Thoracic aorta (tissue), 2 donors: ENCODE results near the gene CRYZL1. TPM values are rescaled to one million over a fixed set of nuclear protein-coding genes. Genes with fewer than 3 reads are reported as not detected.
"Not testable (repeated sequence)": the region's sequence is repeated elsewhere in the genome, so short reads cannot be mapped to it uniquely, and the experiment has no call there.

Source experiments
- ATAC-seq: fragments of 150-250 bp; one replicate; pipeline ENCODE4 v1.8.0; 2017; ENCODE audit warnings: low read depth; ENCODE audit not compliant: insufficient number of reproducible peaks, low FRiP score
- DNase-seq: peaks from one replicate; pipeline ENCODE4 v3.0.0-alpha.2; 2020; ENCODE audit warnings: low spot score
- H3K27ac ChIP-seq, 2 donors: fragments of 200-600 bp; sonication (generic); 1 replicate in 1 of 2; 2 replicates in 1 of 2; pipeline ENCODE4 v1.5.1; 2016; ENCODE audit warnings: mild to moderate bottlenecking in 2 of 2, moderate library complexity in 2 of 2
- H3K27me3 ChIP-seq: fragments of 200-600 bp; sonication (generic); replicated peaks from 2 replicates; pipeline ENCODE4 v1.6.0; 2016; ENCODE audit warnings: mild to moderate bottlenecking; ENCODE audit not compliant: insufficient read depth
- H3K36me3 ChIP-seq: fragments of 200-600 bp; sonication (generic); one replicate; pipeline ENCODE4 v1.5.1; 2016
- H3K4me1 ChIP-seq, 2 donors: fragments of 200-600 bp; sonication (generic); 1 replicate in 1 of 2; 2 replicates in 1 of 2; pipeline versions ENCODE4 v1.5.1 to v1.6.0; 2016; ENCODE audit warnings: low read depth in 2 of 2, mild to moderate bottlenecking in 1 of 2; ENCODE audit not compliant: control insufficient read depth in 1 of 2
- H3K4me3 ChIP-seq: fragments of 200-600 bp; sonication (generic); 2 replicates; pipeline ENCODE4 v1.5.1; 2016; ENCODE audit warnings: mild to moderate bottlenecking
- H3K9me3 ChIP-seq: fragments of 200-600 bp; sonication (generic); 2 replicates; pipeline ENCODE4 v1.5.1; 2016
- total RNA-seq, 2 donors: library from RNA; depleted of rRNA; stranded (reverse); fragments of >200 nt; gene quantifications; one replicate each; pipeline versions ENCODE4 v1.1.0 to v1.2.3, GENCODE V29; 2016
- TF ChIP-seq, protein P1 (sequence below): fragments of 200-600 bp; sonication (generic); IDR thresholded peaks from one replicate; pipeline ENCODE4 v1.5.1; 2019; ENCODE audit warnings: antibody characterized with exemption

CRYZL1 gene
- total RNA-seq, 2 donors from 2014 or later = 26.8 to 61.4 TPM

DNA sequence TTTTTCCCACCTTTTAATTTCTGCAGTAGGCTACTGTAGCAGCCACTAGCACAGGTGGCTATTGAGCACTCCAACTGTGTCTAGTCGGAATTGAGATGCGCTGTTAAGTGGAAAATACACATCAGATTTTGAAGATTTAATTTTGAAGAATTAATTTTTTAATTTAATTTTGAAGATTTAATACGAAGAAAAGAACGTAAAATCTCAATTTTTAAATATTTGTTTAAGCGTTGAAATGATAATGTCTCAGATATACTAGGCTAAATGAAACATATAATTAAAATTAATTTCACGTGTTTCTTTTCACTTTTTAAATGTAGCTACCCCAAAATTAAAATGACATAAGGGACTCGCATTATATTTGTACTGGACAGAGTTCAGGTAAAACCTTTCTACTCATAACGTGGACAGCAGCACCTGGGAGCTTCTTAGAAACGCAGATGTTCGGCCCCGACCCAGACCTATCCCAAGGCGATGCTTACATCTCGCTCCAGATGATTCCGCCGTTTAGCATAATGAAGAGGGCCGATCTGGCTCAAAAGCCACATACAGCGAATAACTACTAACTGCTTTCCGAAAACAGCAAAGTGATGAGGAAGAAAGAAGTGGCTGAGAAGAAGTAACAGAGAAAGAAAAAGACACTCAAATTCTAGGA lies 717 bp downstream of the CRYZL1 start:
- H3K27me3 ChIP-seq = no peaks in the 10 kb centered on the region
- no peaks in the 10 kb centered on the region for H3K9me3 ChIP-seq
- ATAC-seq (no peak), DNase-seq (no peak)
- peaks cover 14 to 31% of the 10 kb centered on the region in 2 donors for H3K4me1 ChIP-seq
- no peaks in the 10 kb centered on the region for H3K36me3 ChIP-seq
- H3K27ac ChIP-seq = peak overlapping the region; percentile 83 to 90
- TF ChIP-seq, protein P1, sequence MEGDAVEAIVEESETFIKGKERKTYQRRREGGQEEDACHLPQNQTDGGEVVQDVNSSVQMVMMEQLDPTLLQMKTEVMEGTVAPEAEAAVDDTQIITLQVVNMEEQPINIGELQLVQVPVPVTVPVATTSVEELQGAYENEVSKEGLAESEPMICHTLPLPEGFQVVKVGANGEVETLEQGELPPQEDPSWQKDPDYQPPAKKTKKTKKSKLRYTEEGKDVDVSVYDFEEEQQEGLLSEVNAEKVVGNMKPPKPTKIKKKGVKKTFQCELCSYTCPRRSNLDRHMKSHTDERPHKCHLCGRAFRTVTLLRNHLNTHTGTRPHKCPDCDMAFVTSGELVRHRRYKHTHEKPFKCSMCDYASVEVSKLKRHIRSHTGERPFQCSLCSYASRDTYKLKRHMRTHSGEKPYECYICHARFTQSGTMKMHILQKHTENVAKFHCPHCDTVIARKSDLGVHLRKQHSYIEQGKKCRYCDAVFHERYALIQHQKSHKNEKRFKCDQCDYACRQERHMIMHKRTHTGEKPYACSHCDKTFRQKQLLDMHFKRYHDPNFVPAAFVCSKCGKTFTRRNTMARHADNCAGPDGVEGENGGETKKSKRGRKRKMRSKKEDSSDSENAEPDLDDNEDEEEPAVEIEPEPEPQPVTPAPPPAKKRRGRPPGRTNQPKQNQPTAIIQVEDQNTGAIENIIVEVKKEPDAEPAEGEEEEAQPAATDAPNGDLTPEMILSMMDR = no peak
- peak overlapping the region; percentile 75 for H3K4me3 ChIP-seq

DNA sequence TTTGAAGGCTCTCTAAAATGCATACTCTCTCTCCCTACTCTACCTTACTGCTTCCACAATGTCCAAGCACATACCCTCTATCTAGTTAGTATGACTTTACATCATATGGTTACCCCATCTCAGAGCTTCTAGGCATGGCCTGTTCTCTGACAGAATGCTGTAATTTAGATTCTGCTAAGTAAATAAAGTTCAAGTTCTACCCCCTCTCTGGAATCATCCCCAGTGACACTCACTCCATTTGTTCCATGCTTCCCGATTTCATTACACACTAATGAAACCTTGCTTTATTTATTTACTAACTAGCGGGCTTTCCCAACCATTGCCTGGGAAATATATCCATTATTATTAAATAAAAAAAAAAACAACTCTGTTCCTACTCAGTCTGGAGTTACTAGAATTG lies 7.3 kb downstream of the CRYZL1 start:
- Histone ChIP-seq H3K27ac (no peak overlapping the region), H3K27me3 (no peaks in the 10 kb centered on the region), H3K9me3 (no peaks in the 10 kb centered on the region), H3K4me3 (no peak overlapping the region), H3K4me1 (no peaks in the 10 kb centered on the region), H3K36me3 (peaks cover 13% of the 10 kb centered on the region)
- ATAC-seq = no peak
- TF ChIP-seq, protein P1 = no peak
- DNase-seq = no peak

DNA sequence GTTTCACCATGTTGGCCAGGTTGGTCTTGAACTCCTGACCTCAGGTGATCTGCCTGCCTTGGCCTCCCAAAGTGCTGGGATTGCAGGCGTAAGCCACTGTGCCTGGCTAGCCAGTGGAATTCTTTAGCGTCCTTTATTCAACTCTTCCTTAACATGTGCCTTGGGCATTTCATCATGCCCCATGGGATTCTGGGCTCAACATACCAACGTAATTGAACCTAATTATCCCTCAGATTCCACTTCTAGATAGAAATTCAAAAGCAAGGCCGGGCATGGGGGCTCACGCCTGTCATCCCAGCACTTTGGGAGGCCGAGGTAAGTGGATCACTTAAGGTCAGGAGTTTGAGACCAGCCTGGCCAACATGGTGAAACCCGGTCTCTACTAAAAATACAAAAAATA lies 15.4 kb downstream of the CRYZL1 start:
- H3K9me3 ChIP-seq, ATAC-seq, H3K27ac ChIP-seq, DNase-seq, H3K4me1 ChIP-seq, H3K27me3 ChIP-seq, H3K4me3 ChIP-seq: not testable (repeated sequence)
- peaks cover 19% of the 10 kb centered on the region for H3K36me3 ChIP-seq

DNA sequence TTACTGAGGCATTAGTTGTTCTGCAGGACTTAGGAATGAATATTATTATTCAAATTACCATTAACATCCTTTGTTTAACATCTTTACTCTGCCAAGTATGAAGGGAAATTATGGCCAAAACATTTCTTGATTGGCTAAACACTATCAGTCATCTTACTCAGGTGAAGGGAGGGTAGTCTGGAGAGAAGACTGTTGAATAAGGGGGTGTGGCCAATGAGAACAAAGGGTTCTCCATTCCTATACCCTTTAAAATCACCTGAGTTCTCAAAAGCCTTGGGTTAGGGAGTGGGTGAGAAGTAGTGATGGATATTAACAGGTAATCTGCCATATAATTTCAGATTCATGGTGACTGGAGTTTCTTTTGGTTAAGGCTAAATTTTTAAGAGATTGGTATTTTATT lies 19.3 kb downstream of the CRYZL1 start:
- TF ChIP-seq, protein P1 = no peak
- peaks cover 9% of the 10 kb centered on the region for H3K36me3 ChIP-seq
- no peak for ATAC-seq

DNA sequence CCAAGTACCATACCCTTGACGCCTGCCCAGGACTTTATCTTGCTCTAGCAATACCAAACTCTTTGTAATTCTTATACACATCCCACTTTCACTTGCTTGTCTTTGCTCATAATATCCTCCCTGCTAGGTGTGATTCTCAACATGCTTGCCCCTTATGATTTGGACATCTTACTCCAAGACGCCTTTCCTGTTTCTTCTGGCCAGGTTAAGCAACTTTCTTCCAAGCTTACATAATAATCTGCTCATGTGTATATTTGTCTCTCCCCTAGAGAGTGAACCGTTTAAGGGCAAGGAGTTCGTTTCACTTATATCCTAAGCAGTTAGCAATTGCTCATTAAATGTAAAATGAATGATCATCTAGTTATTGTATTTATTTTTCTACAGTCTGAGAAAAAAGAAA lies 21.8 kb downstream of the CRYZL1 start:
- TF ChIP-seq, protein P1 = no peak
- no peak overlapping the region for H3K4me3 ChIP-seq
- H3K36me3 ChIP-seq = peaks cover 11% of the 10 kb centered on the region
- no peaks in the 10 kb centered on the region for H3K4me1 ChIP-seq
- ATAC-seq = no peak
- H3K27ac ChIP-seq = no peak overlapping the region
- no peaks in the 10 kb centered on the region for H3K9me3 ChIP-seq
- H3K27me3 ChIP-seq = no peaks in the 10 kb centered on the region
- no peak for DNase-seq

More for the DNA sequence above, 19.3 kb downstream of the CRYZL1 start:
- Histone ChIP-seq H3K9me3 (no peaks in the 10 kb centered on the region), H3K27ac (no peak overlapping the region), H3K4me3 (no peak overlapping the region), H3K4me1 (no peaks in the 10 kb centered on the region), H3K27me3 (no peaks in the 10 kb centered on the region)
- no peak for DNase-seq

DNA sequence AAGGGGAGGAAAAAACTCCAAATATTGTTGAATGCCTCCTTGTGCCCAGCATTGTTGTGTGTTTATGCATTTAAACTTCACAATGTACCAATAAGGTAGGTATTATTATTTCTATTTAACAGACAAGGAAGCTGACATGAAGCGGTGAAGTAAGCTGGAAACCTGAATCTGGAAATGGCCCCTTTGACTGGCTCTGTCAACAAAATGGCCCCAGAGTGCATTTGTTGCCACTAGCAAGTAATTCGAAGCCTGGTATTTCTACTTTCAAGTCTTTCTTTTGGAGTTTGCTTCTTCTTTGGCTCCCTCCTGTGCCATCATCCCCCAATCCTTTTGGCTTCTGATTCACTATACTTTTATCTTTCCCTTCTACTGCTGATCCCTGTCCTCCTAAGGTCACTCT lies 23.1 kb downstream of the CRYZL1 start:
- TF ChIP-seq, protein P1 = no peak
- no peaks in the 10 kb centered on the region for H3K4me1 ChIP-seq
- H3K27ac ChIP-seq = no peak overlapping the region
- H3K4me3 ChIP-seq = no peak overlapping the region
- DNase-seq (no peak), ATAC-seq (no peak)
- H3K36me3 ChIP-seq = peaks cover 11% of the 10 kb centered on the region
- H3K27me3 ChIP-seq = no peaks in the 10 kb centered on the region
- no peaks in the 10 kb centered on the region for H3K9me3 ChIP-seq

DNA sequence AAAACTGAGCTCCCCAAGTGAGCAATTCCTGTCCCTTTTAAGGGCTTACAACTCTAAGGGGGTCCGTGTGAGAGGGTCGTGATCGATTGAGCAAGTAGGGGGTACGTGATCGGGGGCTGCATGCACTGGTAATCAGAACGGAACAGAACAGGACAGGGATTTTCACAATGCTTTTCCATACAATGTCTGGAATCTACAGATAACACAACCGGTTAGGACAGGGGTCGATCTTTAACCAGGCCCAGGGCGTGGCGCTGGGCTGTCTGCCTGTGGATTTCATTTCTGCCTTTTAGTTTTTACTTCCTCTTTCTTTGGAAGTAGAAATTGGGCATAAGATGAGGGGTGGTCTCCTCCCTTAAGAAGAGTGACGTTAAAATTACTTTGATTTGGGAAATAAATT lies 24.0 kb downstream of the CRYZL1 start:
- not testable (repeated sequence) for H3K4me1 ChIP-seq, ATAC-seq, DNase-seq, H3K27ac ChIP-seq, H3K27me3 ChIP-seq, H3K4me3 ChIP-seq, H3K9me3 ChIP-seq
- peaks cover 15% of the 10 kb centered on the region for H3K36me3 ChIP-seq
